Liver (tissue), 9 donors: ENCODE data around the gene ENOPH1. TPM values are rescaled to one million over a fixed set of nuclear protein-coding genes. Genes with fewer than 3 reads are reported as not detected.
A peak's percentile ranks its signal among the peaks of the same experiment; 100 is the strongest.

Experiments used
- DNase-seq: peaks from one replicate; pipeline ENCODE4 v3.0.0-alpha.2; 2017; ENCODE audit warnings: low spot score
- H3K27ac ChIP-seq, 2 donors: one replicate each; pipeline ENCODE4 v1.7.0; 2013; ENCODE audit warnings: inconsistent platforms in 2 of 2, low read length in 2 of 2, control low read depth in 1 of 2, low read depth in 1 of 2, mild to moderate bottlenecking in 1 of 2
- H3K27me3 ChIP-seq, 4 donors: one replicate each; pipeline versions ENCODE4 v1.6.1 to v1.7.0; 2013; ENCODE audit warnings: low read length in 3 of 4, inconsistent platforms in 1 of 4, mild to moderate bottlenecking in 1 of 4, moderate library complexity in 1 of 4; ENCODE audit not compliant: control insufficient read depth in 4 of 4, insufficient read depth in 4 of 4
- H3K36me3 ChIP-seq, 4 donors: one replicate each; pipeline versions ENCODE4 v1.6.1 to v1.7.0; 2013; ENCODE audit warnings: low read length in 3 of 4, mild to moderate bottlenecking in 3 of 4, low read depth in 1 of 4, moderate library complexity in 1 of 4; ENCODE audit not compliant: control insufficient read depth in 4 of 4, insufficient read depth in 3 of 4
- H3K4me1 ChIP-seq, 4 donors: one replicate each; pipeline versions ENCODE4 v1.6.1 to v1.7.0; 2013; ENCODE audit warnings: low read length in 3 of 4, mild to moderate bottlenecking in 3 of 4, moderate library complexity in 1 of 4; ENCODE audit not compliant: control insufficient read depth in 4 of 4, insufficient read depth in 4 of 4
- H3K4me3 ChIP-seq, 3 donors: one replicate each; pipeline versions ENCODE4 v1.6.1 to v1.7.0; 2013; ENCODE audit warnings: low read length in 3 of 3, control low read depth in 1 of 3, low read depth in 1 of 3, mild to moderate bottlenecking in 1 of 3
- H3K9ac ChIP-seq, 2 donors: one replicate each; pipeline ENCODE4 v1.7.0; 2013; ENCODE audit warnings: low read length in 2 of 2, mild to moderate bottlenecking in 2 of 2, moderate library complexity in 2 of 2, control low read depth in 1 of 2, low read depth in 1 of 2
- H3K9me3 ChIP-seq, 4 donors: one replicate each; pipeline versions ENCODE4 v1.6.1 to v1.7.0; 2013; ENCODE audit warnings: low read length in 3 of 4; ENCODE audit not compliant: control insufficient read depth in 4 of 4
- CTCF ChIP-seq: fragments of 150-350 bp; IDR thresholded peaks from 2 replicates; pipeline ENCODE4 v1.5.1; 2017; ENCODE audit warnings: improper control_type of control experiment, low read depth, low read length; ENCODE audit not compliant: missing input control
- EGR1 ChIP-seq, 2 donors: IDR thresholded peaks; 2 replicates each; pipeline ENCODE4 v1.6.1; 2016 to 2018; ENCODE audit warnings: antibody characterized with exemption in 2 of 2, low read depth in 2 of 2
- FOXA1 ChIP-seq: IDR thresholded peaks from 2 replicates; pipeline ENCODE4 v1.6.1; 2016; ENCODE audit warnings: antibody characterized with exemption
- FOXA2 ChIP-seq: IDR thresholded peaks from 2 replicates; pipeline ENCODE4 v1.6.1; 2016; ENCODE audit warnings: antibody characterized with exemption
- GABPA ChIP-seq, 2 donors: IDR thresholded peaks in 1 of 2; conservative IDR thresholded peaks in 1 of 2; 2 replicates each; pipeline ENCODE4 v1.6.1; 2016; ENCODE audit warnings: antibody characterized with exemption in 2 of 2, mild to moderate bottlenecking in 1 of 2, moderate library complexity in 1 of 2
- HNF4A ChIP-seq, 2 donors: conservative IDR thresholded peaks; 2 replicates each; pipeline ENCODE4 v1.6.1; 2016; ENCODE audit warnings: antibody characterized with exemption in 2 of 2, mild to moderate bottlenecking in 2 of 2
- HNF4G ChIP-seq: IDR thresholded peaks from 2 replicates; pipeline ENCODE4 v1.6.1; 2016; ENCODE audit warnings: antibody characterized with exemption
- JUND ChIP-seq, 2 donors: IDR thresholded peaks; 2 replicates each; pipeline ENCODE4 v1.6.1; 2016; ENCODE audit warnings: antibody characterized with exemption in 2 of 2
- MAX ChIP-seq: IDR thresholded peaks from 2 replicates; pipeline ENCODE4 v1.6.1; 2016; ENCODE audit warnings: antibody characterized with exemption
- NR2F2 ChIP-seq: IDR thresholded peaks from 2 replicates; pipeline ENCODE4 v1.6.1; 2016; ENCODE audit warnings: antibody characterized with exemption
- RAD21 ChIP-seq, 2 donors: IDR thresholded peaks; 2 replicates each; pipeline ENCODE4 v1.6.1; 2016; ENCODE audit warnings: antibody characterized with exemption in 2 of 2, mild to moderate bottlenecking in 2 of 2
- RXRA ChIP-seq, 2 donors: IDR thresholded peaks; 2 replicates each; pipeline ENCODE4 v1.6.1; 2017 to 2018; ENCODE audit warnings: antibody characterized with exemption in 2 of 2, mild to moderate bottlenecking in 1 of 2
- SP1 ChIP-seq: IDR thresholded peaks from 2 replicates; pipeline ENCODE4 v1.6.1; 2018; ENCODE audit warnings: antibody characterized with exemption, mild to moderate bottlenecking
- TAF1 ChIP-seq: conservative IDR thresholded peaks from 2 replicates; pipeline ENCODE4 v1.6.1; 2016; ENCODE audit warnings: antibody characterized with exemption, mild to moderate bottlenecking
- YY1 ChIP-seq: IDR thresholded peaks from 2 replicates; pipeline ENCODE4 v1.6.1; 2016; ENCODE audit warnings: antibody characterized with exemption, mild to moderate bottlenecking
- WGBS: extraction: QIAGEN DNeasy Blood & Tissue Kit; methylation state at CpG from one replicate; pipeline ENCODE4 v1.1.7; 2013; 5-methylcytosine and 5-hydroxymethylcytosine counted together
- polyA plus RNA-seq, 2 donors: library from polyadenylated mRNA; stranded (reverse) in 1 of 2; unstranded in 1 of 2; fragments of 200-250 nt in 1 of 2; fragments of >200 nt in 1 of 2; fragmentation: Nextera tagmentation in 1 of 2; extraction: Ambion mirVana in 1 of 2; gene quantifications; one replicate each; pipeline versions ENCODE4 v1.2.1 to v1.2.3, GENCODE V29; 2013 to 2015
- total RNA-seq, 2 donors: library from RNA; depleted of rRNA; stranded (reverse); fragments of >200 nt; gene quantifications; one replicate each; pipeline ENCODE4 v1.2.3, GENCODE V29; 2014
- TF ChIP-seq, protein P1 (sequence below): IDR thresholded peaks from 2 replicates; pipeline ENCODE4 v1.6.1; 2016; ENCODE audit warnings: antibody characterized with exemption
- donor health status: healthy.
- donor health status: healthy.
- donor health status: healthy.
- donor health status: healthy.
- donor health status: healthy.

Gene ENOPH1
- total and polyA plus RNA-seq, 4 donors, result 12.1 to 20.0 (median 12.8) TPM

DNA sequence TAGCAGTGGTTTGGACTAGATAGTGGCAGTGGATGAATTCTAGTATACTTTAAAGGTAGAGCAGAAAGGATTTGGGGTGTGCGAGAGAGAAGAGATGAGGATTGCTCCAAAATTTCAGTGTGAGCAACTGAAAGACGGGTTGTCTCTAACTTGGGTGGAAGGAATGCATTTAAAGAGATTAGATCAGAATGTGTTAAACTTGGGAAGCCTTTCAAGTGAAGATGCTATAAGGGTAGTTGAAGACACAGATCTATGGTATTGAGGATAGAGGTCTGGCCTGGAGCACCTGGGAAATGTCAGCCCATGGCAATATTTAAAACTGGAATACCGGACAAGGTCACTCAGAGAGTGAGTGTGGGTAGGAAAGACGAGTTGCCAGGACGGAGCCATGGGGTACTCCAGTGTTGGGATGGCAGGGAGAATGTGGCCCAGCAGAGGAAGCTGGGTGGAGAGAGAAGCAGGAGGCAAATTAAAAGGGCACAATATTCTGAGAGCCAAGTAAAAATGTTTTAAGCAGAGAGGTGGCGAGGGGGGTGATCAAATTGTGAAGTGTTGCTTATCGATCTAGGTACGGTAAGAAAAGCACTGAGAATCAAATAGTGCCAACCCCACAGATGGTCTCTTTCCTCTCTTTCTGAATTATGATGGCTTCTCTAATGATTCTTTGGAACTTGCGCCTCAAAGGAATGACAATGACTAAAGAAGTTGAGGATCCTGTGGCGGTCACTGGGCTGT is 50.5 kb downstream of the ENOPH1 start:
- no peak for DNase-seq
- WGBS, result 97% methylated on average over 10 of the region's 10 CpGs
- Histone ChIP-seq H3K9ac (no peak overlapping the region), H3K27me3 (no peaks in the 10 kb centered on the region), H3K4me3 (no peak overlapping the region), H3K27ac (no peak overlapping the region), H3K36me3 (peaks cover 0 to 4% (median 0%) of the 10 kb centered on the region in 4 donors), H3K4me1 (peaks cover 0 to 2% (median 0%) of the 10 kb centered on the region in 4 donors), H3K9me3 (no peaks in the 10 kb centered on the region)
- no peak for TF ChIP-seq SP1
- no peak for TF ChIP-seq YY1

GRCh38 chr4:82481506-82481840 is 51.1 kb downstream of the ENOPH1 start:
- WGBS, result 89% methylated on average over 6 of the region's 6 CpGs

DNA sequence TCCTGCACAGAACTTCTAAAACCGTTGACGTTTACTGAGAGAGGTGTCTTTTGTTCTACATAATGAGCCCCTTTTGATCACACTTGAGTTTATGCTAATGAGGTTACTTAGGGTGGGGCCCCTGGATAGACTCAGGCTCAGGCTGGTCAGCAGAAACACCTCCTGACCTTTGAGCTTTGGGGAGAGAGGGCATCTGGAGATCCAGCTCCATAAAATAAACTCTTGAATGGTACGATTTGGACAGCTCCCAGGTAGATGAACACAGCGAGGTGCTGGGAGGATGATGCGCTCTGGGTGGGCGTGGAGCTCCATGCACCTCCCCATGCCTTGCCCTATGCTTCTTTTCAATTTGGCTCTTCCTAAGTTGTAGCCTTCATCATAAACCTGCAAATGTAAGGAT is 52.0 kb downstream of the ENOPH1 start:
- no peaks in the 10 kb centered on the region for H3K27me3 ChIP-seq
- no peak overlapping the region for H3K27ac ChIP-seq
- TF ChIP-seq TAF1 (no peak), HNF4A (conservative IDR thresholded peaks at IDR 0.05) (peak; percentile 60 to 69), RXRA (IDR thresholded peaks at IDR 0.05) (no peak), JUND (IDR thresholded peaks at IDR 0.05) (no peak), GABPA (IDR thresholded peaks at IDR 0.05 in 1 of 2, conservative IDR thresholded peaks at IDR 0.05 in 1 of 2) (no peak), SP1 (no peak)
- TF ChIP-seq, protein P1, sequence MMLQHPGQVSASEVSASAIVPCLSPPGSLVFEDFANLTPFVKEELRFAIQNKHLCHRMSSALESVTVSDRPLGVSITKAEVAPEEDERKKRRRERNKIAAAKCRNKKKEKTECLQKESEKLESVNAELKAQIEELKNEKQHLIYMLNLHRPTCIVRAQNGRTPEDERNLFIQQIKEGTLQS, result no peak
- 57% methylated on average over 6 of the region's 6 CpGs for WGBS
- H3K4me3 ChIP-seq, result no peak overlapping the region
- no peak for DNase-seq
- H3K36me3 ChIP-seq, result peaks cover 0 to 4% (median 0%) of the 10 kb centered on the region in 4 donors
- no peak overlapping the region for H3K9ac ChIP-seq
- no peaks in the 10 kb centered on the region for H3K9me3 ChIP-seq
- H3K4me1 ChIP-seq, result peaks cover 0 to 2% (median 0%) of the 10 kb centered on the region in 4 donors

More at GRCh38 chr4:82481506-82481840, 51.1 kb downstream of the ENOPH1 start:
- H3K9ac ChIP-seq, result no peak overlapping the region
- no peak for TF ChIP-seq TAF1
- no peak for TF ChIP-seq RAD21 (IDR thresholded peaks at IDR 0.05)
- no peak for TF ChIP-seq EGR1 (IDR thresholded peaks at IDR 0.05; ENCODE audit: low read depth in 2 of 2)
- no peak for TF ChIP-seq HNF4A (conservative IDR thresholded peaks at IDR 0.05)
- TF ChIP-seq HNF4G, result no peak
- TF ChIP-seq, protein P1, result no peak
- no peak for TF ChIP-seq GABPA (IDR thresholded peaks at IDR 0.05 in 1 of 2, conservative IDR thresholded peaks at IDR 0.05 in 1 of 2)
- TF ChIP-seq RXRA (IDR thresholded peaks at IDR 0.05), result no peak
- no peak for TF ChIP-seq JUND (IDR thresholded peaks at IDR 0.05)
- TF ChIP-seq MAX, result no peak
- no peak for TF ChIP-seq CTCF
- TF ChIP-seq NR2F2, result no peak
- no peak for TF ChIP-seq FOXA2
- no peak for TF ChIP-seq FOXA1
- TF ChIP-seq SP1, result no peak
- peaks cover 0 to 4% (median 0%) of the 10 kb centered on the region in 4 donors for H3K36me3 ChIP-seq
- DNase-seq, result no peak
- H3K27ac ChIP-seq, result no peak overlapping the region
- H3K27me3 ChIP-seq, result no peaks in the 10 kb centered on the region
- H3K9me3 ChIP-seq, result no peaks in the 10 kb centered on the region
- no peak overlapping the region for H3K4me3 ChIP-seq
- H3K4me1 ChIP-seq, result peaks cover 0 to 2% (median 0%) of the 10 kb centered on the region in 4 donors
